HepG2 (cell line): ENCODE data around the gene SYNE1. TPM values are rescaled to one million over a fixed set of nuclear protein-coding genes. Genes with fewer than 3 reads are reported as not detected.

Source experiments
- ATAC-seq: fragments of 200-7000 bp; cut with Tn5 transposase; 3 replicates; pipeline ENCODE4 v1.9.1; 2020; ENCODE audit warnings: mild to moderate bottlenecking, moderate library complexity
- BruUV-seq: library from RNA; stranded (reverse); fragments of 400-500 nt; replicated peaks from 2 replicates; lab custom pipeline; 2021; lab: Mats Ljungman, UMichigan
- CTCF ChIA-PET: fragments of 300-600 bp; formaldehyde crosslinking; extraction: SDS; loops from one replicate; lab custom pipeline; 2021; ENCODE audit warnings: low total read pairs, inconsistent platforms, low intra/inter-chr PET ratio; lab: Yijun Ruan, JAX
- POLR2A ChIA-PET: fragments of 350-600 bp; sonication (Branson Sonifier 250); formaldehyde crosslinking; loops from one replicate; lab custom pipeline; 2020; ENCODE audit warnings: antibody characterized with exemption, inconsistent platforms; lab: Yijun Ruan, JAX
- DNase-seq: peaks from one replicate; pipeline ENCODE4 v3.0.0-alpha.2; 2015; ENCODE audit warnings: low spot score
- FAIRE-seq: peaks from 3 replicates; lab custom pipeline; 2011; peaks lifted over from hg19 to GRCh38; lab: Jason Lieb, UNC
- H2AFZ ChIP-seq: one replicate; pipeline ENCODE4 v1.6.1; 2011; ENCODE audit warnings: low read length, inconsistent platforms
- H3K27ac ChIP-seq: fragments of 300-600 bp; 3 replicates; pipeline ENCODE4 v1.8.0; 2011; ENCODE audit warnings: mixed run types, mild to moderate bottlenecking, mixed read lengths, low read length, inconsistent platforms; ENCODE audit not compliant: insufficient read depth; ENCODE audit errors: extremely low read length
- H3K27me3 ChIP-seq, 2 experiments: fragments of 200-600 bp in 1 of 2; 2 replicates in 1 of 2; 3 replicates in 1 of 2; pipeline versions ENCODE4 v1.6.0 to v1.8.0; 2011; ENCODE audit warnings: low read length in 2 of 2, mild to moderate bottlenecking in 2 of 2, moderate library complexity in 2 of 2, inconsistent platforms in 1 of 2; ENCODE audit not compliant: insufficient read depth in 2 of 2, control insufficient read depth in 1 of 2
- H3K36me3 ChIP-seq, 2 experiments: fragments of 200-600 bp in 1 of 2; replicated peaks in 1 of 2; 2 replicates in 1 of 2; 3 replicates in 1 of 2; pipeline versions ENCODE4 v1.5.1 to v1.8.0; 2011; ENCODE audit warnings: low read length in 2 of 2, inconsistent platforms in 1 of 2; ENCODE audit not compliant: insufficient read depth in 2 of 2, control insufficient read depth in 1 of 2
- H3K4me1 ChIP-seq: 2 replicates; pipeline ENCODE4 v1.5.1; 2012; ENCODE audit warnings: low read length, inconsistent platforms; ENCODE audit not compliant: insufficient read depth
- H3K4me2 ChIP-seq: 2 replicates; pipeline ENCODE4 v1.6.0; 2011; ENCODE audit warnings: low read depth, low read length, inconsistent platforms
- H3K4me3 ChIP-seq, 3 experiments: fragments of 200-600 bp in 1 of 3; sonication (generic), shearing (Covaris generic) in 1 of 3; replicated peaks in 1 of 3; 2 replicates each; pipeline ENCODE4 v1.5.1; 2011 to 2016; ENCODE audit warnings: low read length in 3 of 3, inconsistent platforms in 2 of 3, low read depth in 2 of 3, mild to moderate bottlenecking in 2 of 3, control low read depth in 1 of 3, mixed read lengths in 1 of 3; ENCODE audit not compliant: insufficient read depth in 1 of 3
- H3K79me2 ChIP-seq: one replicate; pipeline ENCODE4 v1.6.1; 2011; ENCODE audit warnings: low read length, inconsistent platforms; ENCODE audit not compliant: insufficient read depth
- H3K9ac ChIP-seq: 2 replicates; pipeline ENCODE4 v1.6.0; 2011; ENCODE audit warnings: mild to moderate bottlenecking, low read depth, low read length, inconsistent platforms; ENCODE audit not compliant: insufficient read depth
- H3K9me3 ChIP-seq: 2 replicates; pipeline ENCODE4 v1.5.1; 2012; ENCODE audit warnings: mild to moderate bottlenecking, low read length
- H4K20me1 ChIP-seq: 2 replicates; pipeline ENCODE4 v1.6.0; 2011; ENCODE audit warnings: inconsistent platforms, mild to moderate bottlenecking, low read length, moderate library complexity; ENCODE audit not compliant: insufficient read depth
- ARNT2 ChIP-seq: sonication (generic); formaldehyde crosslinking; IDR thresholded peaks from 2 replicates; pipeline ENCODE4 v1.8.0; 2022; ENCODE audit warnings: mild to moderate bottlenecking, low read depth, missing genetic modification reagents, moderate library complexity
- HDAC6 ChIP-seq: fragments of 200-600 bp; sonication (generic); IDR thresholded peaks from 2 replicates; pipeline ENCODE4 v1.7.0; 2017; ENCODE audit warnings: mild to moderate bottlenecking, antibody characterized with exemption, low read length, low read depth
- HMGXB4 ChIP-seq, 2 experiments: sonication (generic) in 1 of 2; formaldehyde crosslinking in 1 of 2; IDR thresholded peaks; 2 replicates each; pipeline versions ENCODE4 v1.4.0 to v1.6.1; 2018 to 2020; ENCODE audit warnings: missing genetic modification reagents in 2 of 2, borderline replicate concordance in 1 of 2, low read depth in 1 of 2, mild to moderate bottlenecking in 1 of 2, missing biosample characterization in 1 of 2
- SKI ChIP-seq: fragments of 450-650 bp; IDR thresholded peaks from one replicate; pipeline ENCODE4 v1.6.1; 2018; ENCODE audit warnings: mild to moderate bottlenecking; ENCODE audit not compliant: partially characterized antibody
- ZNF484 ChIP-seq: sonication (generic); formaldehyde crosslinking; IDR thresholded peaks from 2 replicates; pipeline ENCODE4 v1.5.1; 2020; ENCODE audit warnings: mild to moderate bottlenecking, low read depth, missing genetic modification reagents, borderline replicate concordance
- ZSCAN21 ChIP-seq: sonication (generic); formaldehyde crosslinking; IDR thresholded peaks from 2 replicates; pipeline ENCODE4 v1.8.0; 2022; ENCODE audit warnings: mild to moderate bottlenecking, missing genetic modification reagents, moderate library complexity, borderline replicate concordance
- WGBS: methylation state at CpG from one replicate; pipeline ENCODE4 v1.1.6; 2017; ENCODE audit warnings: low lambda C conversion rate; 5-methylcytosine and 5-hydroxymethylcytosine counted together
- in situ Hi-C: cut with HindIII; loops from 2 replicates; pipeline ENCODE4 v1.10.0; 2017; ENCODE audit warnings: low pct_unique_long_range_greater_than_20kb; ENCODE audit not compliant: extremely low pct_ligation_motif_present
- intact Hi-C: fragments of 100-400 bp; cut with micrococcal nuclease; formaldehyde crosslinking; loops from one replicate; pipeline ENCODE4 v1.10.0; 2022; ENCODE audit not compliant: unreplicated experiment
- polyA plus RNA-seq, 8 experiments: library from polyadenylated mRNA; depleted of rRNA in 3 of 8; stranded (reverse) in 7 of 8; unstranded in 1 of 8; fragments of >200 nt; fragmentation: Illumina TruSeq in 4 of 8; extraction: Trizol in 4 of 8; gene quantifications; 2 replicates each; pipeline versions ENCODE4 v1.2.1 to v1.2.3, GENCODE V29; 2011 to 2016; ENCODE audit warnings: low read depth in 4 of 8, missing spikeins in 1 of 8, mixed read lengths in 1 of 8; ENCODE audit not compliant: insufficient read depth in 1 of 8
- total RNA-seq, 5 experiments: library from RNA; depleted of rRNA; stranded (reverse); fragments of >200 nt; fragmentation: Illumina TruSeq; extraction: Trizol; gene quantifications; 2 replicates each; pipeline ENCODE4 v1.2.3, GENCODE V29; 2016; ENCODE audit warnings: low read depth in 1 of 5
- TF ChIP-seq, protein P1 (sequence below): sonication (generic); formaldehyde crosslinking; IDR thresholded peaks from 2 replicates; pipeline ENCODE4 v1.8.1; 2023; ENCODE audit warnings: missing genetic modification reagents, mild to moderate bottlenecking, borderline replicate concordance
- TF ChIP-seq, protein P2 (sequence below): sonication (generic); formaldehyde crosslinking; IDR thresholded peaks from 2 replicates; pipeline ENCODE4 v1.4.0; 2020; ENCODE audit warnings: mild to moderate bottlenecking, missing genetic modification reagents

Gene SYNE1
- total and polyA plus RNA-seq, 2 of the 13 experiments (the other 11 are each of a cell fraction or from before 2014, with no cell fraction given) = 5.5 to 15.9 TPM

DNA sequence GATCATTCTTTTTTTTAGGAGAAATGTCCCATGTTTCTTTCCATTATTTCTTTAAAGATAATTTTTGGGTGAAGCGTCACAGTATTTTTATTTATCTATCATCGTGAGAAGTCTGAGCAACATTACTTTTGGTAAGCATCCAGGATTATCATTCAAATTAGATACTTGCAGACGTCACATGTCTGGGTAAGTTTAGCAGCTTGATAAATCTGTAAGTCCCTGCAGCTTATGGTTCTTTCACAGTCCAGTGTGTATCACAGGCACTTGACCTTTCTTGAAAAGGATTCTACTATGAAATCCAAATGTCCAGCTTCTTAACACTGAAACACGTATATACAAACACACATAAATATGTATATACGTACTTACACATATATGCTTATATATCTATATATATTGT, 470.3 kb downstream of the SYNE1 start:
- no peak for DNase-seq
- ChIA-PET CTCF (no interaction called here), POLR2A (no interaction called here)
- in situ Hi-C loops = no loop called here
- peaks cover 19% of the 10 kb centered on the region for H3K4me1 ChIP-seq
- no peak overlapping the region for H3K4me2 ChIP-seq
- WGBS = 93% methylated on average over 5 of the region's 5 CpGs
- no peak overlapping the region for H2AFZ ChIP-seq
- H3K27me3 ChIP-seq = no peaks in the 10 kb centered on the region
- no peak overlapping the region for H3K4me3 ChIP-seq
- no peak for FAIRE-seq
- TF ChIP-seq, protein P1, sequence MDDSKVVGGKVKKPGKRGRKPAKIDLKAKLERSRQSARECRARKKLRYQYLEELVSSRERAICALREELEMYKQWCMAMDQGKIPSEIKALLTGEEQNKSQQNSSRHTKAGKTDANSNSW (CRISPR knock-in tag) = no peak
- no peak for TF ChIP-seq HDAC6
- TF ChIP-seq ARNT2 (CRISPR knock-in tag) = no peak
- no peak for TF ChIP-seq HMGXB4 (CRISPR knock-in tag; IDR thresholded peaks at IDR 0.05; ENCODE audit: borderline replicate concordance in 1 of 2, low read depth in 1 of 2)
- TF ChIP-seq, protein P2, sequence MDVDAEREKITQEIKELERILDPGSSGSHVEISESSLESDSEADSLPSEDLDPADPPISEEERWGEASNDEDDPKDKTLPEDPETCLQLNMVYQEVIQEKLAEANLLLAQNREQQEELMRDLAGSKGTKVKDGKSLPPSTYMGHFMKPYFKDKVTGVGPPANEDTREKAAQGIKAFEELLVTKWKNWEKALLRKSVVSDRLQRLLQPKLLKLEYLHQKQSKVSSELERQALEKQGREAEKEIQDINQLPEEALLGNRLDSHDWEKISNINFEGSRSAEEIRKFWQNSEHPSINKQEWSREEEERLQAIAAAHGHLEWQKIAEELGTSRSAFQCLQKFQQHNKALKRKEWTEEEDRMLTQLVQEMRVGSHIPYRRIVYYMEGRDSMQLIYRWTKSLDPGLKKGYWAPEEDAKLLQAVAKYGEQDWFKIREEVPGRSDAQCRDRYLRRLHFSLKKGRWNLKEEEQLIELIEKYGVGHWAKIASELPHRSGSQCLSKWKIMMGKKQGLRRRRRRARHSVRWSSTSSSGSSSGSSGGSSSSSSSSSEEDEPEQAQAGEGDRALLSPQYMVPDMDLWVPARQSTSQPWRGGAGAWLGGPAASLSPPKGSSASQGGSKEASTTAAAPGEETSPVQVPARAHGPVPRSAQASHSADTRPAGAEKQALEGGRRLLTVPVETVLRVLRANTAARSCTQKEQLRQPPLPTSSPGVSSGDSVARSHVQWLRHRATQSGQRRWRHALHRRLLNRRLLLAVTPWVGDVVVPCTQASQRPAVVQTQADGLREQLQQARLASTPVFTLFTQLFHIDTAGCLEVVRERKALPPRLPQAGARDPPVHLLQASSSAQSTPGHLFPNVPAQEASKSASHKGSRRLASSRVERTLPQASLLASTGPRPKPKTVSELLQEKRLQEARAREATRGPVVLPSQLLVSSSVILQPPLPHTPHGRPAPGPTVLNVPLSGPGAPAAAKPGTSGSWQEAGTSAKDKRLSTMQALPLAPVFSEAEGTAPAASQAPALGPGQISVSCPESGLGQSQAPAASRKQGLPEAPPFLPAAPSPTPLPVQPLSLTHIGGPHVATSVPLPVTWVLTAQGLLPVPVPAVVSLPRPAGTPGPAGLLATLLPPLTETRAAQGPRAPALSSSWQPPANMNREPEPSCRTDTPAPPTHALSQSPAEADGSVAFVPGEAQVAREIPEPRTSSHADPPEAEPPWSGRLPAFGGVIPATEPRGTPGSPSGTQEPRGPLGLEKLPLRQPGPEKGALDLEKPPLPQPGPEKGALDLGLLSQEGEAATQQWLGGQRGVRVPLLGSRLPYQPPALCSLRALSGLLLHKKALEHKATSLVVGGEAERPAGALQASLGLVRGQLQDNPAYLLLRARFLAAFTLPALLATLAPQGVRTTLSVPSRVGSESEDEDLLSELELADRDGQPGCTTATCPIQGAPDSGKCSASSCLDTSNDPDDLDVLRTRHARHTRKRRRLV (CRISPR knock-in tag) = no peak
- TF ChIP-seq SKI = no peak
- TF ChIP-seq ZNF484 (CRISPR knock-in tag) = no peak
- TF ChIP-seq ZSCAN21 (CRISPR knock-in tag) = no peak
- TF ChIP-seq, all 625 proteins: peak for 0
- H3K9ac ChIP-seq = no peak overlapping the region
- H3K27ac ChIP-seq = no peak overlapping the region
- no TSS peak for BruUV-seq
- H3K79me2 ChIP-seq = no peaks in the 10 kb centered on the region
- ATAC-seq = no peak
- H4K20me1 ChIP-seq = no peaks in the 10 kb centered on the region
- no peaks in the 10 kb centered on the region for H3K36me3 ChIP-seq
- H3K9me3 ChIP-seq = no peaks in the 10 kb centered on the region
- intact Hi-C loops = no loop called here
